Upper lobe of left lung (tissue), 4 donors: ENCODE data around the gene PAWR.

Experiments used
- EP300 ChIP-seq, 4 donors: sonication (generic); formaldehyde crosslinking; IDR thresholded peaks; one replicate each; pipeline ENCODE4 v1.5.1; 2017; ENCODE audit warnings: antibody characterized with exemption in 4 of 4, control low read depth in 2 of 4
- POLR2A ChIP-seq, 4 donors: fragments of 450-650 bp; IDR thresholded peaks; one replicate each; pipeline ENCODE4 v1.5.1; 2016 to 2017; ENCODE audit warnings: antibody characterized with exemption in 4 of 4, mild to moderate bottlenecking in 2 of 4
- POLR2AphosphoS5 ChIP-seq, 2 donors: sonication (generic); formaldehyde crosslinking; IDR thresholded peaks; one replicate each; pipeline ENCODE4 v1.5.1; 2017; ENCODE audit warnings: antibody characterized with exemption in 2 of 2
- TF ChIP-seq, protein P1 (sequence below), 6 experiments: fragments of 450-650 bp in 4 of 6; fragments of 200-600 bp in 2 of 6; sonication (generic) in 2 of 6; IDR thresholded peaks; one replicate each; pipeline ENCODE4 v1.5.1; 2016 to 2019; ENCODE audit warnings: antibody characterized with exemption in 6 of 6

DNA sequence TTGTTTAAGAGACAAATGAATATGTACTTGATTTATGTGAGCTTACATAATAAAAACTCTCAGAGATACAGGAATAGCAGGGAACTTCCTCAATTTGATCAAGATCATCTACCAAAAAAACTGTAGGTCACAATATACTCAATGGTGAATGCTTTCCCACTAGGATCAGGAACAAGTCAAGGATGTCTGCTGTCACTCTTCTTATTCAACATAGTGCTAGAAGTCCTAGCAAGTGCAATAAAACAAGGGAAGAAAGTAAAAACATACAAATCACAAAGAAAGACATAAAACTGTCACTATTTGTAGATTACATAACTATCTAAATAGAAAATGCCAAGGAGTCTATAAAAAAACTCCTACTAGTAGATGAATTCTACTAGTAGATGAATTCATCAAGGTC, 41.9 kb upstream of the PAWR start:
- TF ChIP-seq, protein P1, sequence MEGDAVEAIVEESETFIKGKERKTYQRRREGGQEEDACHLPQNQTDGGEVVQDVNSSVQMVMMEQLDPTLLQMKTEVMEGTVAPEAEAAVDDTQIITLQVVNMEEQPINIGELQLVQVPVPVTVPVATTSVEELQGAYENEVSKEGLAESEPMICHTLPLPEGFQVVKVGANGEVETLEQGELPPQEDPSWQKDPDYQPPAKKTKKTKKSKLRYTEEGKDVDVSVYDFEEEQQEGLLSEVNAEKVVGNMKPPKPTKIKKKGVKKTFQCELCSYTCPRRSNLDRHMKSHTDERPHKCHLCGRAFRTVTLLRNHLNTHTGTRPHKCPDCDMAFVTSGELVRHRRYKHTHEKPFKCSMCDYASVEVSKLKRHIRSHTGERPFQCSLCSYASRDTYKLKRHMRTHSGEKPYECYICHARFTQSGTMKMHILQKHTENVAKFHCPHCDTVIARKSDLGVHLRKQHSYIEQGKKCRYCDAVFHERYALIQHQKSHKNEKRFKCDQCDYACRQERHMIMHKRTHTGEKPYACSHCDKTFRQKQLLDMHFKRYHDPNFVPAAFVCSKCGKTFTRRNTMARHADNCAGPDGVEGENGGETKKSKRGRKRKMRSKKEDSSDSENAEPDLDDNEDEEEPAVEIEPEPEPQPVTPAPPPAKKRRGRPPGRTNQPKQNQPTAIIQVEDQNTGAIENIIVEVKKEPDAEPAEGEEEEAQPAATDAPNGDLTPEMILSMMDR (IDR thresholded peaks at IDR 0.05) = no peak
- TF ChIP-seq POLR2AphosphoS5 (IDR thresholded peaks at IDR 0.05) (no peak), POLR2A (IDR thresholded peaks at IDR 0.05) (no peak), EP300 (IDR thresholded peaks at IDR 0.05) (no peak)
